GM13977 (cell line): Measurements from ENCODE around the gene TBC1D16.

Source experiments
- DNase-seq: peaks from one replicate; pipeline ENCODE4 v3.0.0; 2012; ENCODE audit warnings: low spot score
- in situ Hi-C: fragments of 300-500 bp; cut with MboI; formaldehyde crosslinking; loops from one replicate; pipeline ENCODE4 v1.12.0; 2022; ENCODE audit warnings: low sequenced_read_pairs, low pct_unique_long_range_greater_than_20kb, mixed read lengths, inconsistent platforms; ENCODE audit not compliant: unreplicated experiment
- TF ChIP-seq, protein P1 (sequence below): IDR thresholded peaks from 2 replicates; pipeline ENCODE4 v1.5.1; 2012; ENCODE audit warnings: mild to moderate bottlenecking, control low read depth; ENCODE audit not compliant: insufficient read depth; ENCODE audit errors: extremely low read depth, missing control alignments

Gene TBC1D16

DNA sequence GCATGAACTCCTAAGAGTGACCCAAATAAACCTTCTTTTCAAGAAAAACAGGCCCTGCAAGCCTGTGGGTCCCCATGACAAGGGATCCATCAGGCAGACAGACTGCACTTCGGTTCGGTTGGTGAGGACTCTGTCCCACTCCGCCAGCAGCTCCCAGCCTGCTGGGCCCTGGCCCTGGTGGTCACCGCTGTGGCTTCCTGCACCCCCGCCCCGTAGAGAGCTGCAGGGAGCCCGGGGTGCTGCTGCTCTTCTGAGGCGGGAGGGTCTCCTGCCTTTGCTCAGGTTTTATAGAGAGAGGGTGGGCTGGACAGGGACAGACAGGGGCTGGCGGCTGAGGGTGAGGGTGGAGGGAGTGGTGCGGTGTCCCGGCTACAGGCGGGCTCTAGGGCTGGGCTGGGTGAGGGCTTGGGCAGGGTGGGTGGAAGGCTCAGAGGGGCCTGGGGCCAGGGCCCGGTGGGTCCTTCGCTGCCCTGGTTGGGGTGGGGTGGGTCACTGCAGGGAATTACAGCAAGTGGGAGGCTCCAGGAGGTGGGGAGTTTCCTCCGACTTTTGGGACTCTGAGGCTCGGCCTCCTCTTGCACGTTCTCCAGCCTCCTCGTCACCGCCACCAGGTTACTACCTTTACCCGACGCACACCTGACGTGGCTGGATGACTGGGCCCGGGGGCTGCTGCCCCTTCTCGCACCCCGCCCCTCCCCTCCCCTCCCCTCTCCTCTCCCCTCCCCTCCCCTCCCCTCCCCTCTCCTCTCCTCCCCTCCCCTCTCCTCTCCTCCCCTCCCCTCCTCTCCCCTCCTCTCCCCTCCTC lies 106.2 kb downstream of the TBC1D16 start:
- DNase-seq = no peak
- in situ Hi-C loops = no loop called here
- TF ChIP-seq, protein P1, sequence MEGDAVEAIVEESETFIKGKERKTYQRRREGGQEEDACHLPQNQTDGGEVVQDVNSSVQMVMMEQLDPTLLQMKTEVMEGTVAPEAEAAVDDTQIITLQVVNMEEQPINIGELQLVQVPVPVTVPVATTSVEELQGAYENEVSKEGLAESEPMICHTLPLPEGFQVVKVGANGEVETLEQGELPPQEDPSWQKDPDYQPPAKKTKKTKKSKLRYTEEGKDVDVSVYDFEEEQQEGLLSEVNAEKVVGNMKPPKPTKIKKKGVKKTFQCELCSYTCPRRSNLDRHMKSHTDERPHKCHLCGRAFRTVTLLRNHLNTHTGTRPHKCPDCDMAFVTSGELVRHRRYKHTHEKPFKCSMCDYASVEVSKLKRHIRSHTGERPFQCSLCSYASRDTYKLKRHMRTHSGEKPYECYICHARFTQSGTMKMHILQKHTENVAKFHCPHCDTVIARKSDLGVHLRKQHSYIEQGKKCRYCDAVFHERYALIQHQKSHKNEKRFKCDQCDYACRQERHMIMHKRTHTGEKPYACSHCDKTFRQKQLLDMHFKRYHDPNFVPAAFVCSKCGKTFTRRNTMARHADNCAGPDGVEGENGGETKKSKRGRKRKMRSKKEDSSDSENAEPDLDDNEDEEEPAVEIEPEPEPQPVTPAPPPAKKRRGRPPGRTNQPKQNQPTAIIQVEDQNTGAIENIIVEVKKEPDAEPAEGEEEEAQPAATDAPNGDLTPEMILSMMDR = no peak

DNA sequence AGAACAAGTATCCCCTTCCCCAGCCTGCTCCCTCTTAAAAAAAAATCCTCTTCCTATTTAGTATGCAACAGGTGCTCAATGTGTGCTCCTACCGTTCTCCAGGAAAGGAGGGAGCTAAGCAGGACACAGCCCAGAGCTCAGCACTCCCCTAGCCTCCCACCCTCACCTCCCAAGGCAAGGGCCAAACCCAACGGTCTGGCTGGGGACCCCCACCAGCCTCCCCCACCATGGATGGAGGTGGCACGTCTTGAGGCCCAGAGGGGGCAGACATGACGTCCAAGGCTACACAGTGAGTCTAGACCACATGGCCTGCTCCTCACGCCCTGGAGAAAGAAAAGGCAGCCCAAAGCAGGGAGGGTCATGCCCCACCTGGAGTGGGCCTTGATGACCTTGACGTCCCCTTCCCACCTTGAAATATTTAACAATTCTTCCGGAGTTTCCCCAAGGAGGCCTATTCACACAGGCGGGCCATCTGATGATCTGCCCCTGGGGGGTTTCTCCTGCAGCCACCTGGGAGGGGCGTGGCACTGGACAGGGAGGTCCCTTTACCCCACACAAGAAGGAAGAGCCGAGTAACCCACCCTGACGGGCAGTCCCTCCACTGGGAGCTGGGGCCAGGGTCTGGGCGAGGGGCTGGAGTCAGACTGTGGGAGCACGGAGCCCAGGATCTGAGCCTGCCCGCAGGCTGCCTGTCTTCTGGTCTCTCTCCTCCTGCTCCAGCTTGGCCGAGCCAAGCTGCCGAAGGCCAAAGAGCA lies 107.0 kb downstream of the TBC1D16 start:
- TF ChIP-seq, protein P1 = no peak
- in situ Hi-C loops = no loop called here

DNA sequence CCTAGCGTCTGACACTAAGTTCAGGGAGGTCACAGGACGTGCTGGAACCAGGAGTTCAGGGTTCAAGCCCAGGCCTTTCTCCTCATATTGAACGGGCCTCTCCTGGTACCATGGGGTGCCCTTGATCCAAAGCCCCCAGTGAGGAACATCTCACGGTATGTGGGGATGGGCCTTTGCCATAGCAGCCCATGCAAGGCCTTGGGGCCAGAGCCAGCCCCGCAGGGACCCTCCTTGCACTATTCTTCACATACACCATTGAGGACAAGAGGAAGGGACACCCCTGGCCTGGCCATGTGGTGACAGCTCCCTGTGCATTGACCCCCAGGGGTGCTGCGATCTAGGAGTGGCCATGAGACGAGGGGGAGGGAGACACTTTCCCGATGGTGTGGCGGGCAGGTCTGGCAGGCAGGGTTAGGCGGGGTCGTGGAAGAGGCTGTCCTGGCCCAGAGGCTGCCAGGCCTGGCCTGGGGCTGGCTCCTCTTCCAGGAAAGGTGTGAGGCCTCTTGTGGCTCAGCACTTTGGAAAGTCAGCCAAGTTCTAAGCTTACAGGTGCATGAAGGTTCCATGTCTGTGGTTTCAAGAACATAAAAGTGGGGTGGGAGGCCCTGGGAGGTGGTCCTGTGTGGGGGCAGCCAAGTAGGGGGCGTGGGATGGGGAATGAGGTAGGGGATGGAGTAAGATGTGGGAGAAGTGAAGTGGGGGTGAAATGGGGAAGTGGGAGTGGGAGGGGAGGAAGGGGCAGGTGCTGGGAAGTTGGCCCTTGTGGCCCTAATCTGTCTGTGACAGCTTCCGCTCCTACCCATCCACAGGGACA lies 107.8 kb downstream of the TBC1D16 start:
- no peak for DNase-seq
- in situ Hi-C loops = no loop called here
- TF ChIP-seq, protein P1 = no peak

More for the DNA sequence above, 107.0 kb downstream of the TBC1D16 start:
- no peak for DNase-seq

GRCh38 chr17:79927136-79927661 lies 108.5 kb downstream of the TBC1D16 start:
- TF ChIP-seq, protein P1 = no peak
- no peak for DNase-seq
- in situ Hi-C loops = no loop called here

DNA sequence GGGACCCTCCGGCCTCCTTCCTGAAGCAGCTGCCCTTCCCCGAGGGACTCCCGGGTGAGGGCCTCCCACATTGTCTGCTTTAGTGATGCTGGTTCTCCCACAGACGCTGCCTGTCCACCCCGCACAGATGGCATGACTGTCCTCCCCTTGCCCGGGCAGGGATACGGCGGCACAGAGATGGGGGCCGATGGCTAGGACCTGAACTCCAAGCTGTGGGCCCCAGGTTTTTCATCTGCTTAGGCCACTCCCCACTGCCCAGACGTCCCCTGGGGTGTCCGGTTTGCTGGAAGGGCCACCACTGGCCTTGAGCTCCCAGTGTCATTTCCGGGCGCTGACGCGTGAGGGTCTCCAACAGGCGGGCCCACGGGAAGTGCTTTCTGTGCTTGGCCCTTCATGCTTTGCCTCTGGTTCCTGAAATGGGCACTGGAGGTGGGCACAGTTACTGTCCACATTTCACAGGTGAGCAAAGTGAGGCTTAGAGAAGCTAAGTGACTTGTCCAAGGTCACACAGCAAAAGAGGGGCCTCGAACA lies 109.0 kb downstream of the TBC1D16 start:
- TF ChIP-seq, protein P1 = no peak
- in situ Hi-C loops = no loop called here

DNA sequence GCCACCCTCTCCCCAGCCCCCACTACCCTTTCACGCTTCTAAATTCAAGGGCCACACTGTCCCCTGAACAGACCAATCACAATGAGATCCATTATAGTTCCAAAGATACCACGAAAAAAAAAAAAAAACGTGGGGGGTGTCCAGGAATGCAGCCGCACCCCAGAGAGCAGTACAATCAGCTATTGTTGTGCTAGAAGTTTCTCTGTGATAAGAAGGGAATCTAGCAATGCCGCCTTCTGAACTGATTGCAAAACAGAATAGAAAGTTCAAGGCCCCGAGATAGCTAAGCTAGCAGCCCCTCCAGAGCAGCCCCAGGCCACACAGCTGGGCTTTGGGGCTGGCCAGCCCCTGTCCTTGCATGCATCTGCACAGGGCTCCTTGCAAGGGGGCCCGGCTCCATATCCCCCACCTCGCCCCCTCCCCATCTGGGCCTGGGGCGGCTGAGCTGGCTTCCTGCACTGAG lies 109.5 kb downstream of the TBC1D16 start:
- in situ Hi-C loops = no loop called here
- DNase-seq = no peak
- TF ChIP-seq, protein P1 = no peak

More for the DNA sequence above, 109.0 kb downstream of the TBC1D16 start:
- no peak for DNase-seq
